Spleen (tissue), 11 donors: ENCODE results near the gene SCRN1. TPM values are rescaled to one million over a fixed set of nuclear protein-coding genes. Genes with fewer than 3 reads are reported as not detected.

Experiments
- DNase-seq: peaks from one replicate; pipeline ENCODE4 v3.0.0-alpha.2; 2020
- H3K27ac ChIP-seq, 8 donors: fragments of 200-600 bp; sonication (generic) in 7 of 8; 1 replicate in 4 of 8; 2 replicates in 4 of 8; pipeline versions ENCODE4 v1.5.0 to v1.8.0; 2016 to 2021; ENCODE audit warnings: inconsistent platforms in 4 of 8, mild to moderate bottlenecking in 4 of 8, moderate library complexity in 1 of 8
- H3K27me3 ChIP-seq, 7 donors: fragments of 200-600 bp; sonication (generic) in 6 of 7; replicated peaks in 1 of 7; 1 replicate in 4 of 7; 2 replicates in 3 of 7; pipeline versions ENCODE4 v1.5.0 to v1.8.0; 2016 to 2021; ENCODE audit warnings: inconsistent platforms in 3 of 7, mild to moderate bottlenecking in 1 of 7
- H3K36me3 ChIP-seq, 6 donors: fragments of 200-600 bp; sonication (generic) in 5 of 6; 1 replicate in 4 of 6; 2 replicates in 2 of 6; pipeline versions ENCODE4 v1.5.0 to v1.8.0; 2016 to 2021; ENCODE audit warnings: inconsistent platforms in 2 of 6
- H3K4me1 ChIP-seq, 6 donors: fragments of 200-600 bp; sonication (generic) in 5 of 6; 1 replicate in 3 of 6; 2 replicates in 3 of 6; pipeline versions ENCODE4 v1.5.0 to v1.8.0; 2016 to 2021; ENCODE audit warnings: inconsistent platforms in 3 of 6
- H3K4me3 ChIP-seq, 8 donors: fragments of 200-600 bp; sonication (generic) in 7 of 8; 1 replicate in 4 of 8; 2 replicates in 4 of 8; pipeline versions ENCODE4 v1.5.0 to v1.8.0; 2016 to 2021; ENCODE audit warnings: inconsistent platforms in 4 of 8, mild to moderate bottlenecking in 4 of 8, moderate library complexity in 2 of 8
- H3K9me3 ChIP-seq, 8 donors: fragments of 200-600 bp; sonication (generic) in 7 of 8; 1 replicate in 4 of 8; 2 replicates in 4 of 8; pipeline versions ENCODE4 v1.5.0 to v1.8.0; 2016 to 2021; ENCODE audit warnings: inconsistent platforms in 4 of 8
- CTCF ChIP-seq, 11 experiments: fragments of 200-600 bp in 7 of 11; fragments of 450-650 bp in 4 of 11; sonication (generic) in 4 of 11; IDR thresholded peaks in 8 of 11; conservative IDR thresholded peaks in 3 of 11; 1 replicate in 7 of 11; 2 replicates in 4 of 11; pipeline versions ENCODE4 v1.4.0 to v1.8.0; 2016 to 2021; ENCODE audit warnings: antibody characterized with exemption in 11 of 11, inconsistent platforms in 4 of 11, mild to moderate bottlenecking in 1 of 11
- POLR2A ChIP-seq, 3 donors: fragments of 450-650 bp; IDR thresholded peaks; one replicate each; pipeline ENCODE4 v1.5.1; 2017; ENCODE audit warnings: antibody characterized with exemption in 3 of 3, mild to moderate bottlenecking in 1 of 3
- POLR2AphosphoS5 ChIP-seq, 3 donors: sonication (generic); formaldehyde crosslinking; IDR thresholded peaks; one replicate each; pipeline ENCODE4 v1.5.1; 2017; ENCODE audit warnings: antibody characterized with exemption in 3 of 3
- WGBS, 5 donors: extraction: QIAGEN DNeasy Blood & Tissue Kit in 3 of 5; methylation state at CpG; one replicate each; pipeline versions ENCODE4 v1.1.5 to v1.1.7; 2013 to 2018; 5-methylcytosine and 5-hydroxymethylcytosine counted together
- intact Hi-C: fragments of 100-400 bp; cut with DNase I; formaldehyde crosslinking; loops from one replicate; pipeline ENCODE4 v1.15.0; 2023; ENCODE audit warnings: low total_unique reads
- polyA plus RNA-seq, 3 donors: library from polyadenylated mRNA; stranded (reverse); fragments of 200-250 nt; gene quantifications; one replicate each; pipeline ENCODE4 v1.2.1, GENCODE V29; 2013
- total RNA-seq, 7 donors: library from RNA; depleted of rRNA in 3 of 7; stranded (reverse); fragments of >200 nt in 3 of 7; fragmentation: NEBNext Ultra II Directional in 4 of 7; extraction: Animal tissue kit (Norgen Biotek cat#: 25700) in 4 of 7; gene quantifications; one replicate each; pipeline versions ENCODE4 v1.1.0 to v1.2.1, GENCODE V29; 2016 to 2021
- donor health status: healthy with polysubstance abuse.
- donor health status: DM: no; HTN: no; CAD: no; lungs with moderate emphysema.
- donor health status: DM: no; HTN: no; CAD: no.
- donor health status: Bipolar disorder and iron deficiency.
- donor health status: healthy.
- donor health status: DM: no; HTN: no; CAD: no.
- donor health status: DM: yes; HTN: yes; CAD: no.

The SCRN1 gene
- total and polyA plus RNA-seq, 10 donors, result 5.4 to 27.8 (median 16.4) TPM

DNA sequence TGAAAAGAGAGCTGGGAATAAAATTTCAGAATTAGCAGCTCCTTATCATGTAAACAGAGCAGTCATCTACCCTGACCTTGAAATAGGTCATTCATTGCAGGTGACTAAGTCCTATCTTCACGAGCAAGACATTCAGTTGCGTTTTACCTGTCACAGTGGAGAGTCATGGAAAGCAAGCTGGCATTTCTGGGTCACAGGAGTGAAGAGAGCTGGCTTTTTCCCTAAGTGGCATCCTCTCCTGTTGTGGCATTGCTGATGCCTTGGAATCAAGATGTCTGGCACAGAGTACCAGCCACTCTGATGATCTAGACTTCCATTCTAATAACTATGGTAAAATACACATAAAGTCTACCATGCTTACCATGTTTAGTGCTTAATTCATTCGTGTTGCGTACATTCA, 70.8 kb downstream of the SCRN1 start:
- Histone ChIP-seq H3K4me1 (no peaks in the 10 kb centered on the region), H3K27ac (no peak overlapping the region), H3K27me3 (peaks cover 0 to 6% (median 0%) of the 10 kb centered on the region in 7 donors), H3K36me3 (peaks cover 0 to 39% (median 3%) of the 10 kb centered on the region in 6 donors), H3K9me3 (no peaks in the 10 kb centered on the region), H3K4me3 (no peak overlapping the region)
- intact Hi-C loops, result no loop called here
- WGBS, 5 donors, result 85 to 97% (median 91%) methylated on average over 4 of the region's 4 CpGs
- no peak for DNase-seq
- TF ChIP-seq POLR2A (IDR thresholded peaks at IDR 0.05), result no peak
- TF ChIP-seq POLR2AphosphoS5 (IDR thresholded peaks at IDR 0.05), result no peak
- no peak for TF ChIP-seq CTCF (IDR thresholded peaks at IDR 0.05 in 8 of 11, conservative IDR thresholded peaks at IDR 0.05 in 3 of 11)

DNA sequence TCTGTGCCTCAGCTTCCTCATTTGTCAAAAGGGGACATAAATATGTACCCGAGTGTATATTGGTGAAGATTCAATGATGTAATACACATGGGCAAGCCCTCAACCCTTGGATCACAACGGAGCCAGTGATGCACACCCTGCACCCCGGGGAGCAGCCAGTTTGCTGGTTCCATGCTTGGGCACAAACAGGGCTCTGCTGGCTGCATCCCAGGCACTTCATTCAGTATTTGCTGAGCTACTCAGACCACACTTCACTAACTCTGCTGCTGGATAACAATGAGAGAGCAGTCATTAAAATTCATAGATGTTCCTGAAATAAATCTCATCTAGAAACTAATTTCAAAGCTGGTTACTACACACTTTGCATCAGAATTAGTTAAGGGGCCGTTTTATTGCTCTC, 72.0 kb downstream of the SCRN1 start:
- H3K36me3 ChIP-seq, result peaks cover 0 to 27% (median 0%) of the 10 kb centered on the region in 6 donors
- H3K4me3 ChIP-seq, result no peak overlapping the region
- intact Hi-C loops, result no loop called here
- H3K27me3 ChIP-seq, result peaks cover 0 to 6% (median 0%) of the 10 kb centered on the region in 7 donors
- H3K27ac ChIP-seq, result no peak overlapping the region
- WGBS, 5 donors, result 78 to 94% (median 84%) methylated on average over 4 of the region's 4 CpGs
- TF ChIP-seq CTCF (IDR thresholded peaks at IDR 0.05 in 8 of 11, conservative IDR thresholded peaks at IDR 0.05 in 3 of 11) (no peak), POLR2A (IDR thresholded peaks at IDR 0.05) (no peak), POLR2AphosphoS5 (IDR thresholded peaks at IDR 0.05) (no peak)
- no peaks in the 10 kb centered on the region for H3K9me3 ChIP-seq
- DNase-seq, result no peak
- no peaks in the 10 kb centered on the region for H3K4me1 ChIP-seq

DNA sequence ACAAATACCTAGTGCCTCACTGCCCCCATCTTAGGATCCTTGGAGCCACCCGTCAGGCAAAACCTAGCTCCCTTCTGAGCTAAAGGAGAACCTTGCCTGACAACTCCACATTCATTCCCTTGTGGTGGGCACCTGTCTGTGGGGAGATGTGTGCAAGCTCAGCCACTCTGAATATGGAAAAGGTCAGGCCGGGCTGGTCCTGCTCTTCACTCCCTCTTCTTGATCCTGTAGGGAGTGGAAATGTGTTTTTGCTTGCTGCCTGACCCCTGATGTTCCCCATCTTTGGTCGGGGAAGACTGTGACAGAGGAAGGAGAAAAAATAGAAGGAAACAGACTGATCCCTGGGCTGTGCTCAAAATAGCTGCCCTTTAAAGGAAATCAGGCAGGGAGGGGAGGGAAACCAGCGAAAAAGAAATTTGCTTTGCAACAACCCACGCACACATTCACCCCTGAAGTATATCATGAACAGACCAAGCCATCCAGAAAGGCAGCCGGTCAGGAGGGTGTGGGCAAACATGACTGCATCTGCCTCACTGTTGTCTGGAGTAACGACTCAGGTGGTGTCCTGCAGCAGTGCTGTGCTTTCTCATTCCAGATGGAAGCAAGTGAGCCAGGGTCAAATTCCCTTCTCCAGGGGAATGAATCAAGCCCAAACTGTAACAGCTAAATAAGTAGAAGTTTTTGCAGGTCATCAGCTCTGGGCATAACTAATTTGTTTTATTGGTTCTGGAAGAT, 74.0 kb downstream of the SCRN1 start:
- no peaks in the 10 kb centered on the region for H3K4me1 ChIP-seq
- H3K9me3 ChIP-seq, result no peaks in the 10 kb centered on the region
- intact Hi-C loops, result no loop called here
- H3K27ac ChIP-seq, result no peak overlapping the region
- H3K27me3 ChIP-seq, result peaks cover 0 to 6% (median 0%) of the 10 kb centered on the region in 7 donors
- TF ChIP-seq CTCF (IDR thresholded peaks at IDR 0.05 in 8 of 11, conservative IDR thresholded peaks at IDR 0.05 in 3 of 11), result no peak
- no peak for TF ChIP-seq POLR2A (IDR thresholded peaks at IDR 0.05)
- no peak for TF ChIP-seq POLR2AphosphoS5 (IDR thresholded peaks at IDR 0.05)
- H3K36me3 ChIP-seq, result peaks cover 0 to 17% (median 0%) of the 10 kb centered on the region in 6 donors
- DNase-seq, result no peak
- no peak overlapping the region for H3K4me3 ChIP-seq
- WGBS, 5 donors, result 33 to 43% (median 39%) methylated on average over 7 of the region's 7 CpGs

- TF ChIP-seq CTCF (IDR thresholded peaks at IDR 0.05 in 8 of 11, conservative IDR thresholded peaks at IDR 0.05 in 3 of 11) (no peak), POLR2A (IDR thresholded peaks at IDR 0.05) (no peak), POLR2AphosphoS5 (IDR thresholded peaks at IDR 0.05) (no peak)
- H3K36me3 ChIP-seq, result peaks cover 0 to 4% (median 0%) of the 10 kb centered on the region in 6 donors
- H3K9me3 ChIP-seq, result no peaks in the 10 kb centered on the region
- peaks cover 0 to 6% (median 0%) of the 10 kb centered on the region in 7 donors for H3K27me3 ChIP-seq
- no peak overlapping the region for H3K27ac ChIP-seq
- intact Hi-C loops, result no loop called here
- no peaks in the 10 kb centered on the region for H3K4me1 ChIP-seq
- H3K4me3 ChIP-seq, result no peak overlapping the region
- WGBS, 5 donors, result 78 to 85% (median 80%) methylated on average over 4 of the region's 4 CpGs
- DNase-seq, result no peak
Observed at GRCh38 chr7:29914180-29914579, 75.4 kb downstream of the SCRN1 start.
